Prostate gland (tissue), 2 donors: ENCODE data around the gene MRPL30.

ENCODE experiments used
- POLR2A ChIP-seq: fragments of 450-650 bp; IDR thresholded peaks from one replicate; pipeline ENCODE4 v1.6.1; 2016; ENCODE audit warnings: antibody characterized with exemption, mild to moderate bottlenecking
- POLR2AphosphoS5 ChIP-seq: sonication (generic); formaldehyde crosslinking; IDR thresholded peaks from one replicate; pipeline ENCODE4 v1.6.1; 2017; ENCODE audit warnings: antibody characterized with exemption
- TF ChIP-seq, protein P1 (sequence below), 4 experiments: fragments of 200-600 bp in 2 of 4; fragments of 450-650 bp in 2 of 4; sonication (generic) in 2 of 4; IDR thresholded peaks; 1 replicate in 3 of 4; 2 replicates in 1 of 4; pipeline ENCODE4 v1.5.1; 2016 to 2019; ENCODE audit warnings: antibody characterized with exemption in 4 of 4, mild to moderate bottlenecking in 2 of 4, moderate library complexity in 2 of 4

DNA sequence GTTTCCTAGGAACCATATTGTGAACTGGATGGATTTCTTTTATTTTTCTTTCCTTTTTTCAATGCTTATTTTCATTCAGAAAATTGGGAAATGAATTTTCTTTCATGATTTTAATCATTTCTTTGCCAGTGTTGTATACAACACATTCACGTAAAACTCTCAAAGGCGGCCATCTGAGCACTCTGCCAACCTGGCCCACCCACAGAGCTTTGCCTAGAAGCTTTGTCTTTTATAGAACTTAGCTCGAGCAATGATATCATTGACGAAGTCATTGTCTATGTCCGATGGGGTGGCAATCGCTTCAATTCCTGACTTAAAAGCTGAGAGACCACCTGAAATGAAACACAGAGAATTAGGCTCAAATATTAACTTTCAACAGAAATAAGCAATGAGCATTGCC, 61.2 kb downstream of the MRPL30 start:
- TF ChIP-seq POLR2A, result no peak
- TF ChIP-seq, protein P1, sequence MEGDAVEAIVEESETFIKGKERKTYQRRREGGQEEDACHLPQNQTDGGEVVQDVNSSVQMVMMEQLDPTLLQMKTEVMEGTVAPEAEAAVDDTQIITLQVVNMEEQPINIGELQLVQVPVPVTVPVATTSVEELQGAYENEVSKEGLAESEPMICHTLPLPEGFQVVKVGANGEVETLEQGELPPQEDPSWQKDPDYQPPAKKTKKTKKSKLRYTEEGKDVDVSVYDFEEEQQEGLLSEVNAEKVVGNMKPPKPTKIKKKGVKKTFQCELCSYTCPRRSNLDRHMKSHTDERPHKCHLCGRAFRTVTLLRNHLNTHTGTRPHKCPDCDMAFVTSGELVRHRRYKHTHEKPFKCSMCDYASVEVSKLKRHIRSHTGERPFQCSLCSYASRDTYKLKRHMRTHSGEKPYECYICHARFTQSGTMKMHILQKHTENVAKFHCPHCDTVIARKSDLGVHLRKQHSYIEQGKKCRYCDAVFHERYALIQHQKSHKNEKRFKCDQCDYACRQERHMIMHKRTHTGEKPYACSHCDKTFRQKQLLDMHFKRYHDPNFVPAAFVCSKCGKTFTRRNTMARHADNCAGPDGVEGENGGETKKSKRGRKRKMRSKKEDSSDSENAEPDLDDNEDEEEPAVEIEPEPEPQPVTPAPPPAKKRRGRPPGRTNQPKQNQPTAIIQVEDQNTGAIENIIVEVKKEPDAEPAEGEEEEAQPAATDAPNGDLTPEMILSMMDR (IDR thresholded peaks at IDR 0.05), result no peak
- TF ChIP-seq POLR2AphosphoS5, result no peak
